ENCODE data around the gene PASK. TPM values are rescaled to one million over a fixed set of nuclear protein-coding genes. Genes with fewer than 3 reads are reported as not detected.
A peak's percentile ranks its signal among the peaks of the same experiment; 100 is the strongest.

Gene PASK
- total RNA-seq, 2 experiments from 2014 or later, result 58.1 to 58.9 TPM

DNA sequence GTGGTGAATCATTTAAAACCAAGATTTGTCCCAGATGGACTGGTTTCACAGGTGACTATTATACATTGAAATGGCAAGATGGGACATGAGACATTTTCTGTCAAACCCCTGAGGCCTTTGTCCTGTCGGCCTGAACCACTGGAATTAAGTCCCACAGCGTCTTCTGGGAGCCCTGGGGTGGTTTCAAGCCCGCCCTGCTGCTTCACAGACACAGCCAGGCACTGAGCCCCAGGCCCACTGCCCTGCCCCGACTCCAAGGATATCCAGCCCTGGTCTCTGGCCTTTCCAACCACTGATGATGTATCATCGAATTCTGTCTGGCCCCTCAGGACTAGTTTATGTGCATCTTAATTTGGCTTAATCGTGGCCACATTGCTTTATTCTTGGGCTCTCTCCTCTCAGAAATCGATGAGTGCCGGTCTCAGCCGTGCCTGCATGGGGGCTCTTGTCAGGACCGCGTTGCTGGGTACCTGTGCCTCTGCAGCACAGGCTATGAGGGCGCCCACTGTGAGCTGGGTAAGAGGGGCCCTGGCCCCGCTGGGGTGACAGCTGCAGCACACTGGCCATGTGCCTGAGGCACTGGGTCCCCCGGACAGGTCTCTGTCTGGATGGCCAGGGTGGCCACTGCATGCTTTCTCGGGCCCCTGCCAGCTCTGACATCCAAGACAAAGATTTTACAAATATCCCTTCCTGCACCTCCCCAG lies 86.7 kb downstream of the PASK start:
- CTCF ChIA-PET, result no interaction called here
- peak; percentile 13 for DNase-seq
- Mint-ChIP-seq H3K4me3 (no peak overlapping the region), H3K36me3 (ENCODE audit: low read depth) (no peaks in the 10 kb centered on the region), H3K9me3 (no peaks in the 10 kb centered on the region), H3K4me1 (no peaks in the 10 kb centered on the region), H3K27ac (no peak overlapping the region), H3K27me3 (no peaks in the 10 kb centered on the region)
- POLR2A ChIA-PET, result interaction anchor here (0.7 kb wide), 1 partner anchor 101 kb away, joined by 3 read pairs; no protein-coding TSS in a partner anchor

DNA sequence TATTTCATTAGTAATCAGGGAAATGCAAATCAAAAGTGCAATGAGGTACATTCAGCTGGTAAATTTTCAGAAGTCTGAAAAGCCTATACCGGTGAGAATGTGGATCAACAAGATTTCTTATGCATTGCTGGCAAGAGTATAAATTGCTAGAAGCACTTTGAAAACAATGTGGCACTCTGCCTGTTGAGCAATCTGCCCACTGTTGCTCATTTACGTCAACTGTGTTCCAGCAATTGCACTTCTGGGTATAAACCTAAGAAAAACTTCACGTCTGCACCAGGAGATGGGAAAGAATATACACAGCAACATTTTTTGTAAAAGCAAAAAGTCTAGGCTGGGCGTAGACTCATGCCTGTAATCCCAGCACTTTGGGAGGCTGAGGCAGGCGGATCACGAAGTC lies 88.0 kb downstream of the PASK start:
- Mint-ChIP-seq H3K36me3 (ENCODE audit: low read depth) (no peaks in the 10 kb centered on the region), H3K27me3 (no peaks in the 10 kb centered on the region), H3K9me3 (no peaks in the 10 kb centered on the region), H3K4me3 (no peak overlapping the region), H3K4me1 (no peaks in the 10 kb centered on the region), H3K27ac (no peak overlapping the region)
- no peak for DNase-seq
- ChIA-PET POLR2A (no interaction called here), CTCF (no interaction called here)

Other genes with a start within 250 kb of the PASK start
- gene CROCC2, start 243.1 kb downstream of the PASK start, total RNA-seq, result not detected
- 10 to 100 TPM; 32.6 to 34.3 TPM for gene SNED1, start 150.9 kb downstream of the PASK start, total RNA-seq
- 10 to 100 TPM; 41.5 to 45.4 TPM for gene MTERF4, start 47.2 kb downstream of the PASK start, total RNA-seq
- 100 to 1,000 TPM; 103 to 106 TPM for gene PPP1R7, start 995 bp upstream of the PASK start, total RNA-seq
- under 1 TPM; 0.53 to 0.91 TPM for gene ANO7, start 39.2 kb upstream of the PASK start, total RNA-seq
- gene HDLBP, start 166.2 kb upstream of the PASK start, total RNA-seq, result 100 to 1,000 TPM; 190 to 193 TPM
- 100 to 1,000 TPM; 282 to 290 TPM for gene SEPTIN2, start 166.5 kb upstream of the PASK start, total RNA-seq
- 10 to 100 TPM; 14.1 to 15.0 TPM for gene FARP2, start 206.8 kb upstream of the PASK start, total RNA-seq